H1 (cell line): Measurements from ENCODE around the gene EDA. TPM values are rescaled to one million over a fixed set of nuclear protein-coding genes. Genes with fewer than 3 reads are reported as not detected.

Experiments
- CTCF ChIA-PET: fragments of 300-600 bp; sonication (Branson Sonifier 250); formaldehyde crosslinking; loops from one replicate; lab custom pipeline; 2021; ENCODE audit not compliant: partially characterized antibody; lab: Charles Lee
- POLR2A ChIA-PET: fragments of 300-600 bp; sonication (Branson Sonifier 250); formaldehyde crosslinking; loops from one replicate; lab custom pipeline; 2021; ENCODE audit warnings: inconsistent platforms; ENCODE audit not compliant: partially characterized antibody; lab: Charles Lee
- DNase-seq, 2 experiments: peaks; one replicate each; pipeline versions ENCODE4 v3.0.0 to v3.0.0-alpha.2; 2010 to 2022; ENCODE audit warnings: low spot score in 2 of 2, low read depth in 1 of 2, mixed read lengths in 1 of 2
- FAIRE-seq: peaks from 2 replicates; lab custom pipeline; 2011; peaks lifted over from hg19 to GRCh38; lab: Jason Lieb, UNC
- H2AFZ ChIP-seq: 2 replicates; pipeline ENCODE4 v1.8.1; 2012; ENCODE audit warnings: low read length, inconsistent platforms
- H2AK5ac ChIP-seq: 2 replicates; pipeline ENCODE4 v1.6.1; 2013; ENCODE audit warnings: low read depth, low read length
- H2BK120ac ChIP-seq: replicated peaks from 2 replicates; pipeline ENCODE3; 2013; ENCODE audit warnings: low read depth, low read length, inconsistent platforms
- H2BK12ac ChIP-seq: 2 replicates; pipeline ENCODE4 v1.6.1; 2013; ENCODE audit warnings: low read depth, low read length
- H2BK15ac ChIP-seq: 2 replicates; pipeline ENCODE4 v1.6.1; 2013; ENCODE audit warnings: low read length
- H2BK20ac ChIP-seq: 2 replicates; pipeline ENCODE4 v1.6.1; 2013; ENCODE audit warnings: low read length
- H2BK5ac ChIP-seq: 2 replicates; pipeline ENCODE4 v1.6.1; 2013; ENCODE audit warnings: low read depth, low read length
- H3K14ac ChIP-seq: 2 replicates; pipeline ENCODE4 v1.6.1; 2013; ENCODE audit warnings: inconsistent platforms; ENCODE audit not compliant: insufficient read length
- H3K18ac ChIP-seq: 2 replicates; pipeline ENCODE4 v1.6.1; 2013; ENCODE audit warnings: low read length; ENCODE audit errors: extremely low read depth
- H3K23ac ChIP-seq: 2 replicates; pipeline ENCODE4 v1.6.1; 2013; ENCODE audit warnings: inconsistent platforms; ENCODE audit not compliant: insufficient read length
- H3K23me2 ChIP-seq: 2 replicates; pipeline ENCODE4 v1.6.1; 2013; ENCODE audit warnings: low read depth, low read length
- H3K27ac ChIP-seq: 2 replicates; pipeline ENCODE4 v1.6.1; 2011; ENCODE audit warnings: low read depth, low read length, inconsistent platforms
- H3K27me3 ChIP-seq, 4 experiments: replicated peaks in 1 of 4; 1 replicate in 1 of 4; 2 replicates in 3 of 4; pipeline versions ENCODE4 v1.6.1 to v1.8.1; 2011 to 2013; ENCODE audit warnings: low read length in 3 of 4, mild to moderate bottlenecking in 3 of 4, inconsistent platforms in 2 of 4, mixed read lengths in 2 of 4, moderate library complexity in 1 of 4; ENCODE audit not compliant: control insufficient read depth in 3 of 4, insufficient read depth in 3 of 4; ENCODE audit errors: extremely low read depth in 1 of 4
- H3K36me3 ChIP-seq, 4 experiments: 2 replicates each; pipeline versions ENCODE4 v1.6.1 to v1.8.1; 2011 to 2013; ENCODE audit warnings: mild to moderate bottlenecking in 4 of 4, low read length in 3 of 4, moderate library complexity in 2 of 4, control low read depth in 1 of 4, inconsistent platforms in 1 of 4; ENCODE audit not compliant: insufficient read depth in 4 of 4, control insufficient read depth in 2 of 4
- H3K4ac ChIP-seq: replicated peaks from 2 replicates; pipeline ENCODE3; 2013; ENCODE audit warnings: low read length, low read depth, mixed read lengths, inconsistent platforms; ENCODE audit not compliant: insufficient read length
- H3K4me1 ChIP-seq, 4 experiments: replicated peaks in 1 of 4; 1 replicate in 1 of 4; 2 replicates in 3 of 4; pipeline versions ENCODE4 v1.6.1 to v1.8.1; 2011 to 2013; ENCODE audit warnings: low read length in 3 of 4, inconsistent platforms in 2 of 4, mixed read lengths in 1 of 4; ENCODE audit not compliant: insufficient read depth in 4 of 4, control insufficient read depth in 3 of 4
- H3K4me2 ChIP-seq, 2 experiments: 2 replicates each; pipeline versions ENCODE4 v1.6.1 to v1.8.1; 2011 to 2013; ENCODE audit warnings: low read depth in 2 of 2, low read length in 2 of 2, control low read depth in 1 of 2, inconsistent platforms in 1 of 2, mild to moderate bottlenecking in 1 of 2; ENCODE audit not compliant: insufficient read depth in 1 of 2
- H3K4me3 ChIP-seq, 4 experiments: fragments of 200-600, 300-600 bp in 1 of 4; sonication (generic), shearing (Covaris generic), sonication (Bioruptor Twin) in 1 of 4; 2 replicates each; pipeline versions ENCODE4 v1.5.1 to v1.8.1; 2011 to 2016; ENCODE audit warnings: low read length in 4 of 4, low read depth in 3 of 4, control low read depth in 2 of 4, inconsistent platforms in 2 of 4, mild to moderate bottlenecking in 2 of 4, mixed read lengths in 1 of 4, moderate library complexity in 1 of 4; ENCODE audit not compliant: insufficient read depth in 2 of 4; ENCODE audit errors: extremely low read depth in 1 of 4
- H3K56ac ChIP-seq: replicated peaks from 2 replicates; pipeline ENCODE3; 2013; ENCODE audit warnings: low read depth, mild to moderate bottlenecking, mixed read lengths, low read length, inconsistent platforms; ENCODE audit not compliant: insufficient read length
- H3K79me1 ChIP-seq: 2 replicates; pipeline ENCODE4 v1.6.1; 2013; ENCODE audit warnings: low read depth, low read length, control low read depth
- H3K79me2 ChIP-seq, 2 experiments: 2 replicates each; pipeline versions ENCODE4 v1.6.1 to v1.8.1; 2012 to 2013; ENCODE audit warnings: low read length in 2 of 2, mild to moderate bottlenecking in 2 of 2, inconsistent platforms in 1 of 2; ENCODE audit not compliant: insufficient read depth in 2 of 2, control insufficient read depth in 1 of 2
- H3K9ac ChIP-seq, 4 experiments: replicated peaks in 1 of 4; 1 replicate in 1 of 4; 2 replicates in 3 of 4; pipeline versions ENCODE4 v1.6.1 to v1.8.1; 2011 to 2013; ENCODE audit warnings: low read depth in 3 of 4, low read length in 3 of 4, control low read depth in 2 of 4, mild to moderate bottlenecking in 2 of 4, moderate library complexity in 2 of 4, inconsistent platforms in 1 of 4; ENCODE audit errors: extremely low read depth in 1 of 4
- H3K9me3 ChIP-seq, 2 experiments: 2 replicates each; pipeline versions ENCODE4 v1.6.1 to v1.8.1; 2012 to 2013; ENCODE audit warnings: mild to moderate bottlenecking in 2 of 2, moderate library complexity in 2 of 2, control low read depth in 1 of 2, inconsistent platforms in 1 of 2, low read depth in 1 of 2, low read length in 1 of 2, mixed read lengths in 1 of 2; ENCODE audit not compliant: insufficient read depth in 2 of 2
- H4K20me1 ChIP-seq, 2 experiments: replicated peaks in 1 of 2; 2 replicates each; pipeline versions ENCODE3 to v1.8.1; 2011 to 2013; ENCODE audit warnings: inconsistent platforms in 2 of 2, low read length in 2 of 2, mild to moderate bottlenecking in 1 of 2; ENCODE audit not compliant: insufficient read depth in 2 of 2, control insufficient read depth in 1 of 2
- H4K5ac ChIP-seq: 2 replicates; pipeline ENCODE4 v1.6.1; 2013; ENCODE audit warnings: low read length, low read depth, mixed read lengths, inconsistent platforms; ENCODE audit not compliant: insufficient read length
- H4K8ac ChIP-seq: 2 replicates; pipeline ENCODE4 v1.8.0; 2013; ENCODE audit warnings: mild to moderate bottlenecking, moderate library complexity, low read length, inconsistent platforms; ENCODE audit not compliant: insufficient read depth; ENCODE audit errors: extremely low read depth
- H4K91ac ChIP-seq: replicated peaks from 2 replicates; pipeline ENCODE3; 2013; ENCODE audit warnings: low read length, mixed read lengths, inconsistent platforms; ENCODE audit not compliant: insufficient read length
- CHD2 ChIP-seq: IDR thresholded peaks from 2 replicates; pipeline ENCODE4 v1.6.1; 2012; ENCODE audit warnings: low read length, improper control_type of control experiment
- GTF2F1 ChIP-seq: IDR thresholded peaks from 2 replicates; pipeline ENCODE4 v1.6.1; 2012; ENCODE audit warnings: low read depth, low read length, improper control_type of control experiment, borderline replicate concordance
- NANOG ChIP-seq: IDR thresholded peaks from 2 replicates; pipeline ENCODE4 v1.6.1; 2011; ENCODE audit warnings: low read length, low read depth, mild to moderate bottlenecking, inconsistent platforms; ENCODE audit not compliant: insufficient read depth, poor library complexity, severe bottlenecking
- POLR2AphosphoS5 ChIP-seq: IDR thresholded peaks from 2 replicates; pipeline ENCODE4 v1.6.1; 2011; ENCODE audit warnings: low read depth, low read length
- WGBS, 2 experiments: shearing (Covaris generic) in 1 of 2; methylation state at CpG; one replicate each; pipeline versions ENCODE4 v1.1.6 to v1.1.7; 2013 to 2015; ENCODE audit warnings: low lambda C conversion rate in 2 of 2, mixed read lengths in 2 of 2, inconsistent platforms in 1 of 2, low coverage in 1 of 2, missing lambda C conversion rate in 1 of 2; ENCODE audit not compliant: insufficient replicate concordance in 2 of 2, insufficient coverage in 1 of 2, insufficient read length in 1 of 2; ENCODE audit errors: extremely low coverage in 1 of 2, missing lambda C conversion rate in 1 of 2; 5-methylcytosine and 5-hydroxymethylcytosine counted together
- polyA plus RNA-seq, 7 experiments: library from polyadenylated mRNA; depleted of rRNA in 3 of 7; stranded (reverse) in 5 of 7; unstranded in 2 of 7; fragments of >200 nt in 5 of 7; fragments of 200-250 nt in 2 of 7; gene quantifications; 1 replicate in 5 of 7; 2 replicates in 1 of 7; 4 replicates in 1 of 7; pipeline versions ENCODE4 v1.2.1 to v1.2.3, GENCODE V29; 2011 to 2013; ENCODE audit warnings: missing spikeins in 2 of 7, mixed read lengths in 2 of 7
- total RNA-seq: library from RNA; stranded (reverse); fragmentation: NEBNext Ultra II Directional; extraction: Animal tissue kit (Norgen Biotek cat#: 25700); gene quantifications from 2 replicates; pipeline ENCODE4 v1.2.1, GENCODE V29; 2021

Gene EDA
- total and polyA plus RNA-seq, 2 of the 8 experiments (the other 6 are each of a cell fraction or from before 2014, with no cell fraction given), result 7.5 to 10.5 TPM

DNA sequence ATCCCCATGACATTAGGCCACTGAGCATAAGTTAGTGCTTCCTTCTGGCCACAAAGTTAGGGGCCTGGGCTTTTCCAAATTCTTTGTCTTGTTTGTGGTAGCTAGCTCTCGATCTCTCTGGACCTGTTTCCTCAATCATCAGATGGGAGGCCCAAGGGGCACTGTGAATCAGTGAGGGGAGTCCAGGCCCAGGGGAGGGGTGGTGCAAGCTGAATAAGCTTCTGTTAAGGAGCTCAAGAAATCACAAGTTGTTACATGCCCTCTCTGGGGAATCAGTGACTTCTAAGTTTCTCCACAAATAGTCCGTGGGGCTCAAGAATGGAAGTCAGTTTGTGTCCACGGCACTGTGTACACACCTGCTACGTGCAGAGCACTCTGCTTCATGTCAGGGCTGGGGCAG, 418.7 kb downstream of the EDA start:
- no peak overlapping the region for H4K5ac ChIP-seq
- POLR2A ChIA-PET, result no interaction called here
- H3K27ac ChIP-seq, result no peak overlapping the region
- H3K36me3 ChIP-seq, result no peaks in the 10 kb centered on the region
- H3K23me2 ChIP-seq, result no peaks in the 10 kb centered on the region
- H2AFZ ChIP-seq, result no peak overlapping the region
- DNase-seq, result no peak
- no peak overlapping the region for H2BK12ac ChIP-seq
- FAIRE-seq, result no peak
- H4K20me1 ChIP-seq, result no peaks in the 10 kb centered on the region
- H2BK5ac ChIP-seq, result no peak overlapping the region
- H3K9me3 ChIP-seq, result no peaks in the 10 kb centered on the region
- no peak overlapping the region for H3K9ac ChIP-seq
- H3K23ac ChIP-seq, result no peak overlapping the region
- no peaks in the 10 kb centered on the region for H3K27me3 ChIP-seq
- no peak overlapping the region for H2AK5ac ChIP-seq
- H3K79me1 ChIP-seq, result no peaks in the 10 kb centered on the region
- H2BK15ac ChIP-seq, result no peak overlapping the region
- no peak overlapping the region for H3K4me3 ChIP-seq
- no peak overlapping the region for H3K18ac ChIP-seq
- H3K4ac ChIP-seq, result no peak overlapping the region
- no peak overlapping the region for H2BK20ac ChIP-seq
- H3K4me2 ChIP-seq, result no peak overlapping the region
- CTCF ChIA-PET, result interaction anchor here (0.5 to 3.4 kb wide), 9 partner anchors 28 to 812 kb away, joined by 3 to 58 read pairs (median 3); no protein-coding TSS in a partner anchor
- H4K91ac ChIP-seq, result no peak overlapping the region
- H3K4me1 ChIP-seq, result peaks cover 0 to 2% (median 0%) of the 10 kb centered on the region in 4 experiments; a peak in 1 of 7 replicates
- H4K8ac ChIP-seq, result no peak overlapping the region
- H3K14ac ChIP-seq, result no peak overlapping the region
- no peak overlapping the region for H2BK120ac ChIP-seq
- 90% methylated on average over 4 of the region's 4 CpGs; no CpG with 5 or more reads in 1 of the 2 experiments for WGBS, 2 experiments
- H3K56ac ChIP-seq, result no peak overlapping the region
- no peaks in the 10 kb centered on the region for H3K79me2 ChIP-seq
- no peak for TF ChIP-seq GTF2F1
- no peak for TF ChIP-seq NANOG
- TF ChIP-seq POLR2AphosphoS5, result no peak
- TF ChIP-seq CHD2, result no peak
